Measurements from ENCODE around the gene YTHDC1. TPM values are rescaled to one million over a fixed set of nuclear protein-coding genes. Genes with fewer than 3 reads are reported as not detected.
A peak's percentile ranks its signal among the peaks of the same experiment; 100 is the strongest.

The YTHDC1 gene
- polyA plus RNA-seq, 1 experiment = 21.6 TPM

DNA sequence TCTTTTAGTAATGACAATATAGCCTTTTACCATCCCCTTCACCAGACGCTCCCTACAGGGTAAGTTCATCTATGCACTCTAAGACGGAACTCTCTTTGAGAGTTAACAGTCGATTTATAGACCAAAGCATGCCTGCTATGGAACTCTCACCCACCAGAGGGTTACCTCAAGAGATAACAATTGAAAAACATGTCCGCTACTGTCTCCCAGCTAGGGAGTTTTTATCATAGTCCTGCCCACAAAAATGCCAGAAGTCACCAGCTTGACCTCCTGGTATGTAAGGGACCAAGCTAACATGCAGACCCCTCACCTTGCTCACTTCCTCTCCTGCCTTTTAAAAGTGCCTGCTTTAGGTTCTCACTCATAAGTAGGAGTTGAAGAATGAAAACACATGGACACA lies 16.7 kb upstream of the YTHDC1 start:
- DNase-seq (ENCODE audit: low read depth) = no peak
- Histone ChIP-seq H3K4me3 (ENCODE audit: low read depth, low read length) (no peak overlapping the region), H3K27me3 (ENCODE audit: control insufficient read depth, insufficient read depth, low read length) (no peaks in the 10 kb centered on the region), H3K36me3 (ENCODE audit: control insufficient read depth, insufficient read depth, low read length) (no peaks in the 10 kb centered on the region)
- ChIA-PET POLR2A (no interaction called here), CTCF (no interaction called here)
- TF ChIP-seq, protein P1, sequence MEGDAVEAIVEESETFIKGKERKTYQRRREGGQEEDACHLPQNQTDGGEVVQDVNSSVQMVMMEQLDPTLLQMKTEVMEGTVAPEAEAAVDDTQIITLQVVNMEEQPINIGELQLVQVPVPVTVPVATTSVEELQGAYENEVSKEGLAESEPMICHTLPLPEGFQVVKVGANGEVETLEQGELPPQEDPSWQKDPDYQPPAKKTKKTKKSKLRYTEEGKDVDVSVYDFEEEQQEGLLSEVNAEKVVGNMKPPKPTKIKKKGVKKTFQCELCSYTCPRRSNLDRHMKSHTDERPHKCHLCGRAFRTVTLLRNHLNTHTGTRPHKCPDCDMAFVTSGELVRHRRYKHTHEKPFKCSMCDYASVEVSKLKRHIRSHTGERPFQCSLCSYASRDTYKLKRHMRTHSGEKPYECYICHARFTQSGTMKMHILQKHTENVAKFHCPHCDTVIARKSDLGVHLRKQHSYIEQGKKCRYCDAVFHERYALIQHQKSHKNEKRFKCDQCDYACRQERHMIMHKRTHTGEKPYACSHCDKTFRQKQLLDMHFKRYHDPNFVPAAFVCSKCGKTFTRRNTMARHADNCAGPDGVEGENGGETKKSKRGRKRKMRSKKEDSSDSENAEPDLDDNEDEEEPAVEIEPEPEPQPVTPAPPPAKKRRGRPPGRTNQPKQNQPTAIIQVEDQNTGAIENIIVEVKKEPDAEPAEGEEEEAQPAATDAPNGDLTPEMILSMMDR (IDR thresholded peaks at IDR 0.05; ENCODE audit: insufficient read depth, low read depth, low read length) = no peak

DNA sequence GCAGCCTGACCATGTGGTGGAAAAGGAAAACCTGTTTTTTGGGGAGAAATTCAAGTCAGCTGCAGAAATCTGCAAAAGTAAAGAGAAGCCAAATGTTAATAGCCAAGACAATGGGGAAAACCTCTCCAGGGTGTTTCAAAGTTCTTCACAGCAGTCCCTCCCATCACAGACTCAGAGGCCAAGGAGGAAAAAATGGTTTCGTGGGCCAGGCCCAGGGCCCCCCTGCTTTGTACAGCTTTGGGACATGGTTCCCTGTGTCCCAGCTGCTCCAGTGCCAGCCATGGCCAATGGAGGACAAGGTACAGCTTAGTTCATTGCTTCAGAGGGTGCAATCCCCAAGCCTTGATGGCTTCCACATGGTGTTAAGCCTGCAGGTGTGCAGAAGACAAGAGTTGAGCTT lies 15.2 kb upstream of the YTHDC1 start:
- ChIA-PET CTCF (interaction anchor here (1.3 to 1.8 kb wide), 2 partner anchors 12 to 93 kb away, joined by 3 to 4 read pairs; no protein-coding TSS in a partner anchor), POLR2A (no interaction called here)
- no peak for DNase-seq (ENCODE audit: low read depth)
- no peak overlapping the region for H3K4me3 ChIP-seq (ENCODE audit: low read depth, low read length)
- TF ChIP-seq, protein P1 (IDR thresholded peaks at IDR 0.05; ENCODE audit: insufficient read depth, low read depth, low read length) = no peak
- H3K36me3 ChIP-seq (ENCODE audit: control insufficient read depth, insufficient read depth, low read length) = no peaks in the 10 kb centered on the region
- H3K27me3 ChIP-seq (ENCODE audit: control insufficient read depth, insufficient read depth, low read length) = no peaks in the 10 kb centered on the region

DNA sequence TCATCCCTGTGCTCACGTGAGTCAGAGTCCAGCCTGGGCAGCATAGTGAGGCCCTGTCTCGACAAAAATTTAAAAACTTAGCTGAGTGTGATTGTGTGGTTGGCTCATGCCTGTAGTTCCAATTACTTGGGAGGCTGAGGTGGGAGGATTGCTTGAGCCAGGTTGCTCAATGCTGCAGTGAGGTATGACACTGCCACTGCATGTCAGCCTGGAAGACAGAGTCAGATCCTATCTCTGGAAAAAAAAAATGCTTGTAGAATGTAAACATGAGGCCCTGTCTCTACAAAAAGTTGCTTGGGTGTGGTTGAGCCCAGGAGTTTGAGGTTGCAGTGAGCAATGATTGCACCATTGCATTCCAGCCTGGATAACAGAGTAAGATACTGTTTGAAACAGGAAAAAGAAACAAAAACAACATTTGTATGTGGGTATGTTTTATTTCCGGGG lies 11.3 kb upstream of the YTHDC1 start:
- TF ChIP-seq, protein P1 (IDR thresholded peaks at IDR 0.05; ENCODE audit: insufficient read depth, low read depth, low read length) = no peak
- Histone ChIP-seq H3K36me3 (ENCODE audit: control insufficient read depth, insufficient read depth, low read length) (no peaks in the 10 kb centered on the region), H3K27me3 (ENCODE audit: control insufficient read depth, insufficient read depth, low read length) (no peaks in the 10 kb centered on the region), H3K4me3 (ENCODE audit: low read depth, low read length) (no peak overlapping the region)
- DNase-seq (ENCODE audit: low read depth) = peak; percentile 78
- CTCF ChIA-PET = interaction anchor here (1.1 to 1.7 kb wide), 4 partner anchors 11 to 89 kb away, joined by 3 to 6 read pairs (median 4); no protein-coding TSS in a partner anchor
- POLR2A ChIA-PET = no interaction called here

DNA sequence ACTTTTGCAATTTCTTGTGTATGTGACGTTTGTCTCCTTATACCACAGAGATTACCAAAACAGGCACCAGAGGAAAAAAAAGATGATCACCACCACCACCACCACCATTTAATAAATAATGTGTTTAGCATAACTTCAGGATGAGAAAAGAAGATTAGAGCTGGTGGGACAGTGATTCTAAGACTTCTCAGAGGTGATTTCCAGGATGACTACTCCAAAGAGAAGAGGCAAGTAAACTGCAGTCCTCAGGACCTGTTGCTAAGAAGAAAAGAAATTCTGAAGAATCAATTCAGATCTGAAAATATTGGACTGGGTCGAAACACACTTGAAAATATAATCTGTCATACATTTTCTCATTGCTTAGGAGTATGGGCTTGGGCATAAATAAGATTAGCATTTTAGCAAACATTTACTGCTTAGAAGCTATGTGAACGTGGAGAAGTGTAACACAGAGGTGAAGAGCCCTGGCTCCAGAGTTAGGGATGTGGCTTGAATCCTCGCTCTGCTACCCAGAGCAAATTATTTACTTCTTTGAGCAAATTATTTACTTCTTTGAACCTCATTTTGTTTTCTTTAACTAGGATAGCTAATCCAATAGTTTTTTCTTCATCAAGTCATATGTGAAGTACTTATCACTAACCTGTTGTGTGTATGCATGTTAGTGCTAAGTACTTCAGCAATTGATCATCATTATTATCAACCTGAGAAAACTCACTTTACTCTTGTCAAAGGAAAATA lies 10.5 kb upstream of the YTHDC1 start:
- no peak for DNase-seq (ENCODE audit: low read depth)
- TF ChIP-seq, protein P1 (IDR thresholded peaks at IDR 0.05; ENCODE audit: insufficient read depth, low read depth, low read length) = no peak
- Histone ChIP-seq H3K36me3 (ENCODE audit: control insufficient read depth, insufficient read depth, low read length) (no peaks in the 10 kb centered on the region), H3K4me3 (ENCODE audit: low read depth, low read length) (no peak overlapping the region), H3K27me3 (ENCODE audit: control insufficient read depth, insufficient read depth, low read length) (no peaks in the 10 kb centered on the region; the same call in 1 of the 2 replicates)
- POLR2A ChIA-PET = no interaction called here
- CTCF ChIA-PET = interaction anchor here (1.1 to 1.7 kb wide), 3 partner anchors 11 to 89 kb away, joined by 4 to 6 read pairs (median 4); no protein-coding TSS in a partner anchor

DNA sequence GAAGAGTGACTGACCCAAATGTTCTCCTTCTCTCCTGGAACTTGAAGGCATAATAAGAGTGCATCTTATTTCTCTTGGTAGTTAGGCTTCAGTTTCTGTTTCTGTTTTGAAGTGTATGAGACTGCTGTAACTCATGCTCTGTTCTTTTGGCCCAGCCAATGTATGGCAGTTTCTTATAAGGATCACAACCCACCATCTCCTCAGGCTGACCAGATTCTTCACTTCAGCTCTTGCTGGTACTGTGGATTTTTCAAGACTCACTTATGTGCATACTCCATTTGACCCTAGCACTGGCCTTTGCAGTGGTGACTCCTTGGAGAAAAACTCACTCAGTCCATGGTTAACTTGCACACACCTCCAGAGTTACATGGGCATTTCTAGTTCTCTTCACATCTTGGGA lies 9.6 kb upstream of the YTHDC1 start:
- Histone ChIP-seq H3K27me3 (ENCODE audit: control insufficient read depth, insufficient read depth, low read length) (no peaks in the 10 kb centered on the region; the same call in 1 of the 2 replicates), H3K4me3 (ENCODE audit: low read depth, low read length) (no peak overlapping the region), H3K36me3 (ENCODE audit: control insufficient read depth, insufficient read depth, low read length) (no peaks in the 10 kb centered on the region)
- ChIA-PET POLR2A (no interaction called here), CTCF (interaction anchor here (0.9 kb wide), 1 partner anchor 16 kb away, joined by 3 read pairs; no protein-coding TSS in a partner anchor)
- TF ChIP-seq, protein P1 (IDR thresholded peaks at IDR 0.05; ENCODE audit: insufficient read depth, low read depth, low read length) = no peak
- DNase-seq (ENCODE audit: low read depth) = no peak
